ENCODE data around the gene DNM1L. TPM values are rescaled to one million over a fixed set of nuclear protein-coding genes. Genes with fewer than 3 reads are reported as not detected.

DNM1L gene
- total and polyA plus RNA-seq, 2 of the 4 experiments (the other 2 are of a cell fraction): 44.8 to 70.1 TPM

DNA sequence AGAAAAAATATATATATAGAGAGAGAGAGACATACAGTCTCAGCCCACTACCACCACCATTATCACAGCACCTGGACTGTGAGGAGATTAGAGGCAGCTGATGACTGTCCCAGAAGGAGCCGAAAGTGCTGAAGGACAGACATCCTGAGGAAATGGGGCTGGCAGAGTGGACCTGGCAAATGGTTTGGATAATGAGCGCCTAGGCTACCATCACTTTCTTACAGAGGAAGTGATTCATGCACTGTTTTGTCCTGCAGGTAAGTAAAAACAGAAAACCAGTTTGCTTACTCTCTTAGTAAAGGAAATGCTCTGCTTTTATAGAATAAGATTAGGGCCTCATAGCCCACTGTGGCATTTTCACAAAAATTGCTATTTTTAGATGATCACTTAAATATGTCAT is 28.6 kb upstream of the DNM1L start:
- Histone ChIP-seq H3K23ac (ENCODE audit: low read depth, low read length) (no peak overlapping the region), H3K79me1 (ENCODE audit: low read depth in 1 of 2, low read length in 2 of 2) (no peaks in the 10 kb centered on the region), H3K27ac (ENCODE audit: insufficient read depth, low read length) (no peak overlapping the region), H2BK120ac (ENCODE audit: low read depth, low read length) (no peak overlapping the region), H3K4me2 (ENCODE audit: low read depth, low read length) (no peak overlapping the region), H3K9ac (ENCODE audit: low read depth, low read length) (no peak overlapping the region), H4K5ac (ENCODE audit: low read depth, low read length) (no peak overlapping the region), H3K9me3 (ENCODE audit: control insufficient read depth, insufficient read depth, low read length) (no peaks in the 10 kb centered on the region), H3K4me1 (ENCODE audit: control insufficient read depth, insufficient read depth, low read length) (no peaks in the 10 kb centered on the region), H3K9me1 (ENCODE audit: insufficient read depth, low read length) (no peaks in the 10 kb centered on the region), H3K14ac (replicated peaks; ENCODE audit: low read depth, low read length) (no peak overlapping the region), H4K91ac (ENCODE audit: insufficient read depth, low read depth, low read length) (no peak overlapping the region), H2AK5ac (ENCODE audit: low read depth, low read length) (no peak overlapping the region), H4K20me1 (ENCODE audit: insufficient read depth, low read length) (no peaks in the 10 kb centered on the region), H3K18ac (ENCODE audit: low read depth, low read length) (no peak overlapping the region), H4K8ac (ENCODE audit: low read depth in 2 of 2, low read length in 2 of 2) (no peak overlapping the region), H2BK20ac (ENCODE audit: low read depth, low read length) (no peak overlapping the region), H2AFZ (replicated peaks; ENCODE audit: low read length, poor library complexity) (no peak overlapping the region), H2AK9ac (replicated peaks; ENCODE audit: low read depth, low read length, poor library complexity) (no peak overlapping the region), H3K36me3 (ENCODE audit: control insufficient read depth, insufficient read depth, low read length) (peaks cover 2% of the 10 kb centered on the region; the same call in 1 of the 2 replicates), H2BK5ac (ENCODE audit: low read depth, low read length, poor library complexity, severe bottlenecking) (no peak overlapping the region), H2BK15ac (ENCODE audit: low read depth, low read length) (no peak overlapping the region), H3K56ac (ENCODE audit: extremely low read depth, insufficient read depth, low read length) (no peak overlapping the region), H3K4me3 (ENCODE audit: insufficient read depth, low read depth, low read length) (no peak overlapping the region), H3K27me3 (ENCODE audit: control insufficient read depth, insufficient read depth, low read length) (no peaks in the 10 kb centered on the region), H3K4ac (ENCODE audit: low read depth, low read length) (no peak overlapping the region)
- ChIA-PET POLR2A (ENCODE audit: unreplicated experiment) (no interaction called here), CTCF (interaction anchor here (0.7 kb wide), 1 partner anchor 194 kb away, joined by 5 read pairs; no protein-coding TSS in a partner anchor)
- intact Hi-C loops (cut with micrococcal nuclease): no loop called here
- TF ChIP-seq, protein P1, sequence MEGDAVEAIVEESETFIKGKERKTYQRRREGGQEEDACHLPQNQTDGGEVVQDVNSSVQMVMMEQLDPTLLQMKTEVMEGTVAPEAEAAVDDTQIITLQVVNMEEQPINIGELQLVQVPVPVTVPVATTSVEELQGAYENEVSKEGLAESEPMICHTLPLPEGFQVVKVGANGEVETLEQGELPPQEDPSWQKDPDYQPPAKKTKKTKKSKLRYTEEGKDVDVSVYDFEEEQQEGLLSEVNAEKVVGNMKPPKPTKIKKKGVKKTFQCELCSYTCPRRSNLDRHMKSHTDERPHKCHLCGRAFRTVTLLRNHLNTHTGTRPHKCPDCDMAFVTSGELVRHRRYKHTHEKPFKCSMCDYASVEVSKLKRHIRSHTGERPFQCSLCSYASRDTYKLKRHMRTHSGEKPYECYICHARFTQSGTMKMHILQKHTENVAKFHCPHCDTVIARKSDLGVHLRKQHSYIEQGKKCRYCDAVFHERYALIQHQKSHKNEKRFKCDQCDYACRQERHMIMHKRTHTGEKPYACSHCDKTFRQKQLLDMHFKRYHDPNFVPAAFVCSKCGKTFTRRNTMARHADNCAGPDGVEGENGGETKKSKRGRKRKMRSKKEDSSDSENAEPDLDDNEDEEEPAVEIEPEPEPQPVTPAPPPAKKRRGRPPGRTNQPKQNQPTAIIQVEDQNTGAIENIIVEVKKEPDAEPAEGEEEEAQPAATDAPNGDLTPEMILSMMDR (conservative IDR thresholded peaks at IDR 0.05; ENCODE audit: low read depth, low read length): no peak
- TF ChIP-seq POLR2A (IDR thresholded peaks at IDR 0.05; ENCODE audit: low read depth, low read length) (no peak), NFE2L2 (IDR thresholded peaks at IDR 0.05; ENCODE audit: low read depth, low read length) (no peak)
- in situ Hi-C loops (cut with MboI; ENCODE audit: low sequenced_read_pairs): no loop called here
- DNase-seq (no peak), ATAC-seq (ENCODE audit: low read depth) (no peak)
- dilution Hi-C loops (cut with HindIII; ENCODE audit: low sequenced_read_pairs, unreplicated experiment): no loop called here
- BruUV-seq (replicated peaks): no TSS peak
- no CpG with 5 or more reads among the region's 2 CpGs for WGBS, 2 experiments (ENCODE audit: extremely low coverage in 2 of 2, insufficient read length in 1 of 2)
